Upper lobe of left lung (tissue), 6 donors: Measurements from ENCODE around the gene BNIP2. TPM values are rescaled to one million over a fixed set of nuclear protein-coding genes. Genes with fewer than 3 reads are reported as not detected.
"Not testable (repeated sequence)": the region's sequence is repeated elsewhere in the genome, so short reads cannot be mapped to it uniquely, and the experiment has no call there.

Experiments used
- ATAC-seq, 2 donors: fragments of 200-7000 bp; cut with Tn5 transposase; one replicate each; pipeline ENCODE4 v1.9.1; 2022; ENCODE audit warnings: mild to moderate bottlenecking in 2 of 2, moderate library complexity in 2 of 2; ENCODE audit not compliant: low FRiP score in 2 of 2
- DNase-seq, 2 donors: peaks; one replicate each; pipeline ENCODE4 v3.0.0-alpha.2; 2019 to 2020
- H3K27ac ChIP-seq, 4 donors: fragments of 200-600 bp; sonication (generic); one replicate each; pipeline ENCODE4 v1.5.1; 2016 to 2019
- H3K27me3 ChIP-seq, 4 donors: fragments of 200-600 bp; sonication (generic); one replicate each; pipeline ENCODE4 v1.5.1; 2017 to 2019
- H3K36me3 ChIP-seq, 4 donors: fragments of 200-600 bp; sonication (generic); one replicate each; pipeline ENCODE4 v1.5.1; 2016 to 2019
- H3K4me1 ChIP-seq, 4 donors: fragments of 200-600 bp; sonication (generic); one replicate each; pipeline ENCODE4 v1.5.1; 2018 to 2019
- H3K4me3 ChIP-seq, 4 donors: fragments of 200-600 bp; sonication (generic); one replicate each; pipeline ENCODE4 v1.5.1; 2017 to 2019; ENCODE audit warnings: mild to moderate bottlenecking in 2 of 4, moderate library complexity in 1 of 4
- H3K9me3 ChIP-seq, 4 donors: fragments of 200-600 bp; sonication (generic); one replicate each; pipeline ENCODE4 v1.5.1; 2018 to 2019
- EP300 ChIP-seq, 4 donors: sonication (generic); formaldehyde crosslinking; IDR thresholded peaks; one replicate each; pipeline ENCODE4 v1.5.1; 2017; ENCODE audit warnings: antibody characterized with exemption in 4 of 4, control low read depth in 2 of 4
- POLR2A ChIP-seq, 4 donors: fragments of 450-650 bp; IDR thresholded peaks; one replicate each; pipeline ENCODE4 v1.5.1; 2016 to 2017; ENCODE audit warnings: antibody characterized with exemption in 4 of 4, mild to moderate bottlenecking in 2 of 4
- POLR2AphosphoS5 ChIP-seq, 2 donors: sonication (generic); formaldehyde crosslinking; IDR thresholded peaks; one replicate each; pipeline ENCODE4 v1.5.1; 2017; ENCODE audit warnings: antibody characterized with exemption in 2 of 2
- WGBS, 2 donors: methylation state at CpG; one replicate each; pipeline ENCODE4 v1.1.5; 2017 to 2018; 5-methylcytosine and 5-hydroxymethylcytosine counted together
- total RNA-seq, 6 donors: library from RNA; depleted of rRNA in 4 of 6; stranded (reverse); fragments of >200 nt in 4 of 6; gene quantifications; one replicate each; pipeline versions ENCODE4 v1.1.0 to v1.2.1, GENCODE V29; 2016 to 2021
- TF ChIP-seq, protein P1 (sequence below), 6 experiments: fragments of 450-650 bp in 4 of 6; fragments of 200-600 bp in 2 of 6; sonication (generic) in 2 of 6; IDR thresholded peaks; one replicate each; pipeline ENCODE4 v1.5.1; 2016 to 2019; ENCODE audit warnings: antibody characterized with exemption in 6 of 6
- donor health status: DM: no; HTN: no; CAD: no; lungs with moderate emphysema.
- donor health status: DM: no; HTN: yes; CAD: no; lungs with severe emphysema.

Gene BNIP2
- total RNA-seq, 6 donors from 2014 or later = 95.0 to 286 (median 152) TPM

DNA sequence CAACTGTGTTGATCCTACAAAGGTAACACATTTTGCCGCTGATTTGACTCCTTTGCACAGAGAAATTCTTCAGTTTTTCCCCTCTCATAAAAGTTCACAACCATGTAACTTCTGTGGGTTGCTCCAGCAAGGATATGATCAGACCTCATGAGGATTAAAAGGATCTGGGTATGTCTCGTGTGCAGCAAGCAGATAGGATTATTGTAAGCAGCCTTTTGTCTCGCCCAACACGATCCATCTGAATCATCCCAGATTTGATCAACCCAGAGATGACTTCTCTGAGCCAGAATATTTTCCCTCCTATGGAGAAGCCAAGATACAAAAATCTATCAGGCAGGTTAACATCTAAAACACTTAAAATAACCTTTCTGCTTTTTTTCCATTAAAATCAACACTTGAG lies 12.8 kb upstream of the BNIP2 start:
- no peak for ATAC-seq
- 80 to 87% methylated on average over 4 of the region's 4 CpGs for WGBS, 2 donors
- Histone ChIP-seq H3K9me3 (no peaks in the 10 kb centered on the region), H3K27ac (no peak overlapping the region), H3K27me3 (no peaks in the 10 kb centered on the region), H3K36me3 (no peaks in the 10 kb centered on the region), H3K4me1 (no peaks in the 10 kb centered on the region), H3K4me3 (no peak overlapping the region)
- no peak for DNase-seq
- TF ChIP-seq, protein P1, sequence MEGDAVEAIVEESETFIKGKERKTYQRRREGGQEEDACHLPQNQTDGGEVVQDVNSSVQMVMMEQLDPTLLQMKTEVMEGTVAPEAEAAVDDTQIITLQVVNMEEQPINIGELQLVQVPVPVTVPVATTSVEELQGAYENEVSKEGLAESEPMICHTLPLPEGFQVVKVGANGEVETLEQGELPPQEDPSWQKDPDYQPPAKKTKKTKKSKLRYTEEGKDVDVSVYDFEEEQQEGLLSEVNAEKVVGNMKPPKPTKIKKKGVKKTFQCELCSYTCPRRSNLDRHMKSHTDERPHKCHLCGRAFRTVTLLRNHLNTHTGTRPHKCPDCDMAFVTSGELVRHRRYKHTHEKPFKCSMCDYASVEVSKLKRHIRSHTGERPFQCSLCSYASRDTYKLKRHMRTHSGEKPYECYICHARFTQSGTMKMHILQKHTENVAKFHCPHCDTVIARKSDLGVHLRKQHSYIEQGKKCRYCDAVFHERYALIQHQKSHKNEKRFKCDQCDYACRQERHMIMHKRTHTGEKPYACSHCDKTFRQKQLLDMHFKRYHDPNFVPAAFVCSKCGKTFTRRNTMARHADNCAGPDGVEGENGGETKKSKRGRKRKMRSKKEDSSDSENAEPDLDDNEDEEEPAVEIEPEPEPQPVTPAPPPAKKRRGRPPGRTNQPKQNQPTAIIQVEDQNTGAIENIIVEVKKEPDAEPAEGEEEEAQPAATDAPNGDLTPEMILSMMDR (IDR thresholded peaks at IDR 0.05) = no peak
- TF ChIP-seq POLR2AphosphoS5 (IDR thresholded peaks at IDR 0.05) (no peak), EP300 (IDR thresholded peaks at IDR 0.05) (no peak), POLR2A (IDR thresholded peaks at IDR 0.05) (no peak)

DNA sequence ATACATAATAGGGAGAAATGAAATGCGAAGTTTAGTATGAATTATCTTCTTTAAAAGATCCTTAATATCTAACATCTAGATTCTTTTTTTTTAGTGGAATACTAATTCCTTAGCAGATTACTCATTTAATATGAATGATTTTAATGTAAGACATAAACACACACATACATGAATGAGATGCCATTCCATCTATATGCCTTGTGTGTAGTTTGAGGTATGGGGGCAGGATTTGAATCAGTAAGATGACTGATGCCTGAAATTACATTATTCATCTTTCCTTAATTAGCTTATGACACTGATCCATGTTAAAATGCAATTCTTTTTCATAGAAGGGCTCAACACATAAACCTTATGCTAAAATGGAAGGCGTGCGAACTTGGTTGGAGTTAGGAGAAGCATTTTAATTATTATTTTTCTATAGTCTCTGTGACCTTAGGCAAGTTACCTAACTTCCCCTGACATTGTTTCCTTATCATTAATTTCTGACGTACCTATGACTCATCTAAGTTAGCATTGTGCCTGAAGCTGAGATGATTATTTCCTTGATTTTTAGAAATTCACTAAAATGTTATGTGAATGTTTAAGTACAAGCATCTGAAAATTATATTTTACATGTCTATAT lies 10.8 kb upstream of the BNIP2 start:
- ATAC-seq (no peak), DNase-seq (no peak)
- H3K36me3 ChIP-seq = no peaks in the 10 kb centered on the region
- no peak for TF ChIP-seq POLR2AphosphoS5 (IDR thresholded peaks at IDR 0.05)
- TF ChIP-seq POLR2A (IDR thresholded peaks at IDR 0.05) = no peak
- TF ChIP-seq, protein P1 (IDR thresholded peaks at IDR 0.05) = no peak
- TF ChIP-seq EP300 (IDR thresholded peaks at IDR 0.05) = no peak
- no peak overlapping the region for H3K27ac ChIP-seq
- H3K9me3 ChIP-seq = no peaks in the 10 kb centered on the region
- H3K27me3 ChIP-seq = no peaks in the 10 kb centered on the region
- no peaks in the 10 kb centered on the region for H3K4me1 ChIP-seq
- WGBS, 2 donors = 57 to 83% methylated on average over 4 of the region's 4 CpGs
- H3K4me3 ChIP-seq = no peak overlapping the region

DNA sequence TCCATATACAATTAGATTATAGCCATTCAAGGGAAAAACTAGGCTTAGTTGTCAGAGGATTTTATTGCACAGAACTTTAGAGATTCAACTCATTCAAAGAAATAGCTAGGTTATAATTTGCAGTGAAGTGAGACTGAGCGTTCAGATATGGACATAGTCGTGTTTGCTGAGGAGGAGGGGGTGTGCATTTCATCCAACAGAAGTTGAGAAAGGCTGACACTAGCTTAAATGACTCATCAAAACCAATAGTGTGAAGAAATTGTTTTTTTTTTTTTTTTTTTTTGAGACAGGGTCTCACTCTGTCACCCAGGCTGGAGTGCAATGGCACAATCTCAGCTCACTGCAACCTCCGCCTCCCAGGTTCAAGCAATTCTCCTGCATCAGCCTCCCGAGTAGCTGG lies 8.9 kb upstream of the BNIP2 start:
- H3K9me3 ChIP-seq, H3K27ac ChIP-seq, H3K36me3 ChIP-seq, H3K4me3 ChIP-seq, H3K4me1 ChIP-seq, H3K27me3 ChIP-seq, DNase-seq, ATAC-seq: not testable (repeated sequence)
- 71 to 75% methylated on average over 4 of the region's 4 CpGs for WGBS, 2 donors

DNA sequence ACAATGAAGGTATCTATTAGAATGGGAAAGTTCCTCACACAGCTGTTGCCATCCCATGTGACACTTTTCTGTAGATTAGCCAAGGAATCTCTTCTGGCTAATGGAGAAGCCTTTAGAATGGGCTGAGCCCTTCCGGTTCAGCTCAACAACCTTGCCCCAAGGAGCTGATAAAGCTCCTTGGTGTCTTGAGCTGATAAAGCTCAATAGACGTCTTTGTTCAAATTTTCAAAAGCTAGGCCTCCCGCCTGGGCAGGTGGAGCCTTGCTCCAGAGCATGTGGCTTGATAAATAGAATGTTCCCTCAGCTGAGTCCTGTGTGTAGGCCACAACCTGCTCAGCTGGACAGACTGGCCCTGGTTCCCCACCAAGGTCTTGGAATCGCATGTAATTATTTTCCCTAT lies 7.2 kb upstream of the BNIP2 start:
- DNase-seq (no peak), ATAC-seq (no peak)
- no peak overlapping the region for H3K27ac ChIP-seq
- TF ChIP-seq POLR2AphosphoS5 (IDR thresholded peaks at IDR 0.05) (no peak), POLR2A (IDR thresholded peaks at IDR 0.05) (no peak), EP300 (IDR thresholded peaks at IDR 0.05) (no peak)
- TF ChIP-seq, protein P1 (IDR thresholded peaks at IDR 0.05) = no peak
- H3K4me1 ChIP-seq = no peaks in the 10 kb centered on the region
- H3K36me3 ChIP-seq = no peaks in the 10 kb centered on the region
- H3K4me3 ChIP-seq = no peak overlapping the region
- H3K27me3 ChIP-seq = no peaks in the 10 kb centered on the region
- no peaks in the 10 kb centered on the region for H3K9me3 ChIP-seq
- WGBS, 2 donors = 85% methylated on average over 4 of the region's 4 CpGs

DNA sequence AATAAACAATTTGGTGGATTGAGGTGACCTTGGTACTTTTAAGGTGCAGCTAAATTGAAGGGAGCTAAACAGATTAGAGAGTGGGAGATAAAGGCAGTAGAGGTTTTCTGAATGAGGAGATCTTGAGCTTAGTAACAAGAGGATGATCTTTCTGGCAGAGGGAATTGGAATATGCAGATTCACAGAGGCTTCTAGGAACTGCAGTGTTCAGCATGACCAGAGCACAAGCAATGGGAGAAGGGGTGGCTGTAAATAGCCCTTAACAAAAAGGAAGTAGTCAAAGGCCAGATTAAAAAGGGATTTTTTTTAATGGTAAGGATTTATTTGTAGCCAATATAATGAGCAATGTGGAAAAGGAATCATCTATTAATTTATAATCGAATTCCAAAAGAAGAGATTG lies 5.7 kb upstream of the BNIP2 start:
- H3K9me3 ChIP-seq = no peaks in the 10 kb centered on the region
- DNase-seq = no peak
- no peak overlapping the region for H3K27ac ChIP-seq
- no peaks in the 10 kb centered on the region for H3K36me3 ChIP-seq
- H3K4me1 ChIP-seq = peaks cover 0 to 5% (median 2%) of the 10 kb centered on the region in 4 donors
- WGBS, 2 donors = 95 to 97% methylated on average over 1 of the region's 1 CpG
- TF ChIP-seq EP300 (IDR thresholded peaks at IDR 0.05) (no peak), POLR2A (IDR thresholded peaks at IDR 0.05) (no peak), POLR2AphosphoS5 (IDR thresholded peaks at IDR 0.05) (no peak)
- TF ChIP-seq, protein P1 (IDR thresholded peaks at IDR 0.05) = no peak
- ATAC-seq = no peak
- no peak overlapping the region for H3K4me3 ChIP-seq
- no peaks in the 10 kb centered on the region for H3K27me3 ChIP-seq
